Osteoblast (primary cell): Measurements from ENCODE around the gene SLC9A9. TPM values are rescaled to one million over a fixed set of nuclear protein-coding genes. Genes with fewer than 3 reads are reported as not detected.

Source experiments
- DNase-seq: peaks from one replicate; pipeline ENCODE4 v3.0.0; 2011; ENCODE audit warnings: low spot score, mixed read lengths; ENCODE audit not compliant: insufficient read length; ENCODE audit errors: missing footprints
- H2AFZ ChIP-seq: 2 replicates; pipeline ENCODE4 v1.6.0; 2011; ENCODE audit warnings: mild to moderate bottlenecking, low read length
- H3K27ac ChIP-seq: 2 replicates; pipeline ENCODE4 v1.5.1; 2011; ENCODE audit warnings: mild to moderate bottlenecking, low read depth, low read length, moderate library complexity
- H3K27me3 ChIP-seq: 2 replicates; pipeline ENCODE4 v1.6.0; 2012; ENCODE audit warnings: mild to moderate bottlenecking, control low read depth, inconsistent platforms, low read length, moderate library complexity; ENCODE audit not compliant: insufficient read depth
- H3K36me3 ChIP-seq: 2 replicates; pipeline ENCODE4 v1.5.1; 2011; ENCODE audit warnings: mild to moderate bottlenecking, low read length, control low read depth, moderate library complexity; ENCODE audit not compliant: insufficient read depth
- H3K4me1 ChIP-seq: 2 replicates; pipeline ENCODE4 v1.5.1; 2011; ENCODE audit warnings: mild to moderate bottlenecking, low read length, control low read depth, moderate library complexity; ENCODE audit not compliant: insufficient read depth
- H3K4me2 ChIP-seq: 2 replicates; pipeline ENCODE4 v1.6.0; 2011; ENCODE audit warnings: mild to moderate bottlenecking, low read length; ENCODE audit not compliant: insufficient read depth
- H3K4me3 ChIP-seq: fragments of 200-600 bp; sonication (generic); 3 replicates; pipeline ENCODE4 v1.5.1; 2012; ENCODE audit warnings: mild to moderate bottlenecking, low read length, inconsistent platforms; ENCODE audit not compliant: insufficient read depth
- H3K79me2 ChIP-seq: 2 replicates; pipeline ENCODE4 v1.6.0; 2012; ENCODE audit warnings: mild to moderate bottlenecking, low read length, control low read depth, inconsistent platforms; ENCODE audit not compliant: insufficient read depth
- H3K9me3 ChIP-seq: 2 replicates; pipeline ENCODE4 v1.5.1; 2011; ENCODE audit warnings: low read depth, low read length, control low read depth
- H4K20me1 ChIP-seq: 2 replicates; pipeline ENCODE4 v1.6.0; 2012; ENCODE audit warnings: mild to moderate bottlenecking, low read length, control low read depth; ENCODE audit not compliant: insufficient read depth
- total RNA-seq: library from RNA; depleted of rRNA; stranded (reverse); fragments of >200 nt; gene quantifications from 2 replicates; pipeline ENCODE4 v1.2.3, GENCODE V29; 2012
- TF ChIP-seq, protein P1 (sequence below): IDR thresholded peaks from 2 replicates; pipeline ENCODE4 v1.5.1; 2011; ENCODE audit warnings: mild to moderate bottlenecking, low read depth, low read length, moderate library complexity; ENCODE audit errors: extremely low read depth

The SLC9A9 gene
- total RNA-seq, 1 donor = 6.5 TPM

DNA sequence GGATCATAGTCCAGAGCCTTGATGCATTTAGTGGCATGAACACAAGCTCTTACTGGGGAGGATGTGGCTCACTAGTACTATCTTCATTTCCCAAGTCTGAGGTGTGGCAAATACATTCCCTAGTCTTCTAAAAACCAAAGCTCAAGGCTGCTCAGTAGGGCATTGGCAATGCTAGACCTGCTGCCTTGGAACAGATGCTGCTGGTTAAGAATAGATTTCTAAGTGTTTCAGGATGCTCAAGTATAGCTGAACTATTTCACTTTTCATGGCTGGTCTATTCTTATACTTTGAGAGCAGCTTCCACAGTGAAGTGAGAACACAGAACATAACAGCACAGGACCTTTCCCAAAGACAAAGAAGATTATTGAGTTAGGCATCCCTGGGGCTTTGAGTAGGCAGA is 549.9 kb downstream of the SLC9A9 start:
- Histone ChIP-seq H3K79me2 (no peaks in the 10 kb centered on the region), H3K27me3 (no peaks in the 10 kb centered on the region), H3K9me3 (no peaks in the 10 kb centered on the region), H4K20me1 (no peaks in the 10 kb centered on the region), H3K4me2 (no peak overlapping the region), H3K4me3 (no peak overlapping the region), H2AFZ (no peak overlapping the region), H3K36me3 (no peaks in the 10 kb centered on the region), H3K27ac (no peak overlapping the region), H3K4me1 (peaks cover 6% of the 10 kb centered on the region)
- TF ChIP-seq, protein P1, sequence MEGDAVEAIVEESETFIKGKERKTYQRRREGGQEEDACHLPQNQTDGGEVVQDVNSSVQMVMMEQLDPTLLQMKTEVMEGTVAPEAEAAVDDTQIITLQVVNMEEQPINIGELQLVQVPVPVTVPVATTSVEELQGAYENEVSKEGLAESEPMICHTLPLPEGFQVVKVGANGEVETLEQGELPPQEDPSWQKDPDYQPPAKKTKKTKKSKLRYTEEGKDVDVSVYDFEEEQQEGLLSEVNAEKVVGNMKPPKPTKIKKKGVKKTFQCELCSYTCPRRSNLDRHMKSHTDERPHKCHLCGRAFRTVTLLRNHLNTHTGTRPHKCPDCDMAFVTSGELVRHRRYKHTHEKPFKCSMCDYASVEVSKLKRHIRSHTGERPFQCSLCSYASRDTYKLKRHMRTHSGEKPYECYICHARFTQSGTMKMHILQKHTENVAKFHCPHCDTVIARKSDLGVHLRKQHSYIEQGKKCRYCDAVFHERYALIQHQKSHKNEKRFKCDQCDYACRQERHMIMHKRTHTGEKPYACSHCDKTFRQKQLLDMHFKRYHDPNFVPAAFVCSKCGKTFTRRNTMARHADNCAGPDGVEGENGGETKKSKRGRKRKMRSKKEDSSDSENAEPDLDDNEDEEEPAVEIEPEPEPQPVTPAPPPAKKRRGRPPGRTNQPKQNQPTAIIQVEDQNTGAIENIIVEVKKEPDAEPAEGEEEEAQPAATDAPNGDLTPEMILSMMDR = no peak
- DNase-seq = no peak

DNA sequence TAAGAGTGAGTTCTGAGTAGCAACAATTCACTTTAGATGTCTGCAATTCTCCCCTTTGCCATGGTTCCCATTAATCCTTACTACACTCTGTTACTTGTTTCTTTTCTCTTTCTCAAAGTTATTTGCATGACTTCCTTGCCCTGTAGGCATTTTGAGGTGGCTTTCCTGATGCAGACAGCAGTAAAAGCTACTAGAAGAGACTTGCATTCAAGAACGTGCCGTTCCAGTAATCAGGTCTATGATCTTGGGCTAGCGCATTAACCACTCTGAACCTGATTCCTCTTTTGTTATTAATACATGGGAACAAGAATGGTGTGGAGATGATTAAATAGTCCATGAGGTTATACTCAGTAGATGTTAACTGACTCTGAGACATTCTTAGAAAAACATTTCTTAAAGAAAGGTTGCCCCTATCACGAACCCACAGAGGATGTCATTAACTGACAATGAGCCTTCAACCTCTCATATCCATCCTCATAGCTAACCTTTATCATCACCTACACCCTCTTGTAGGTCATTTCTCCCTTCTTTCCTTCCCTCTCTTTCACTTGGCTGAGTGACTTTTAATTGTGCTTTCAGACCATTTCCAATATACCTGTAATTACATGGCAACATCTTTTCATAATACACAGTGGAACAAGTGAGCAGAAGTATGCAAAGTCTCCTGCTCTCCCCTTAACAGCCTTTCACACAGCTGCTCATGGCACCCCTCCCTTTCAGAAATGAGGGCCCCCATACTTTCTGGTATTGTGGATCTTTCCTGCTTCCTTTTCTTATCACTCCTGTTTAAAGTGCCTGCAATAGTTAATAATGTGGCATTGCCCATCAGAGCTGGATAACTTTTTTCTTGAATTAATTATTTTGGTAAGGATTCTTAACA is 552.8 kb downstream of the SLC9A9 start:
- no peaks in the 10 kb centered on the region for H3K36me3 ChIP-seq
- no peak overlapping the region for H3K4me3 ChIP-seq
- H3K79me2 ChIP-seq = no peaks in the 10 kb centered on the region
- no peak overlapping the region for H3K27ac ChIP-seq
- no peaks in the 10 kb centered on the region for H3K9me3 ChIP-seq
- no peaks in the 10 kb centered on the region for H4K20me1 ChIP-seq
- TF ChIP-seq, protein P1 = no peak
- H3K4me1 ChIP-seq = no peaks in the 10 kb centered on the region
- no peak overlapping the region for H3K4me2 ChIP-seq
- H2AFZ ChIP-seq = no peak overlapping the region
- H3K27me3 ChIP-seq = no peaks in the 10 kb centered on the region
- DNase-seq = no peak

DNA sequence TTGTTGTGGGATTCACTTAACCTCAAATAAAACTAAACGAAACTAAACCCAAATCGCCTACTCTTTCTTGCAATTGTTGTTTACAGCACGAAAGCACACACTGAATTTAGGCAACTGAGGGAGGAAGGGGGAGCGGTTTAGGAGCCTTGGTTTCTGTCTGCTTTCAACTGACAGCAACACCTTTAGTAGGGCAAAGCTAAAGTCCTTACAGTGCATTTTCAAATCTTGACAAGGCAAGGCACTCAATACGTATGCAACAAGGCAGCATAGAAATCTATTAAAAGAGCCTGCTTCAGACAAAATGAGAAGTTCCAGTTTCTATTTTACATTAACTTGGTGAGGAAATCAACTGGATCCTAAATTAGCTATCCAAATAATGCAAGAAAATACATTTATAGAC is 554.1 kb downstream of the SLC9A9 start:
- Histone ChIP-seq H3K36me3 (no peaks in the 10 kb centered on the region), H3K27ac (no peak overlapping the region), H3K4me1 (no peaks in the 10 kb centered on the region), H3K27me3 (no peaks in the 10 kb centered on the region), H4K20me1 (no peaks in the 10 kb centered on the region), H2AFZ (no peak overlapping the region), H3K4me2 (no peak overlapping the region), H3K79me2 (no peaks in the 10 kb centered on the region), H3K4me3 (no peak overlapping the region), H3K9me3 (no peaks in the 10 kb centered on the region)
- no peak for DNase-seq
- TF ChIP-seq, protein P1 = no peak

DNA sequence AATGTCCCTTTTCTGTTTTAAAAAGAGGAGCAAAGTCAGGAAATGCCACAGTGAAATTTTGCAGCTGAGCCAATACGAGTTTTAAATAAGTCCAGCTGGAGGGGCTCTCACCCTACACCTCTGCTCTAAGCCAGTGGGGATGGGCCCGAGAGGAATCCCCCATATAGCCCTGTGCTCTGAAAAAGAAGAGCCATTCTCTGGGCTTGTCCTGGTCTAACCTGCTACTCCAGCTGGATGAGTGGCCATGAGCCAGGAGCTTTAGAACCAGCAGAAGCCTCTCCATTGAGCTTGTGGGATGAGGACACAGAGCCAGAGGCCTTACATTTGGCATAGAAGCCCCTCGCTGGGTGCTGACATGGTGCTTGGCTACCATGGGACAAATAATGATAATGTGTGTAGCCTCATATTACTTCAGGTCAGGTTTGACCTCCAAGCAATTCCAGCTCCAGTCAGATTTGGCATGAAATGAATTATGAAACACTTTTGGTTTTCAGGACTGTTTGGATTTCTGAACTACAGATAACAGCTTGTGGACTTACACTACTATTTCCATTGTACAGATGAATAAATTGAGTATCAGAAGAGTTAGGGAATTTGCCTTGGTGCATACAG is 556.3 kb downstream of the SLC9A9 start:
- DNase-seq = no peak
- Histone ChIP-seq H3K79me2 (no peaks in the 10 kb centered on the region), H3K4me2 (no peak overlapping the region), H3K9me3 (no peaks in the 10 kb centered on the region), H3K4me1 (no peaks in the 10 kb centered on the region), H3K27ac (no peak overlapping the region), H4K20me1 (no peaks in the 10 kb centered on the region), H3K4me3 (no peak overlapping the region), H2AFZ (no peak overlapping the region), H3K36me3 (no peaks in the 10 kb centered on the region), H3K27me3 (peaks cover 3% of the 10 kb centered on the region)
- TF ChIP-seq, protein P1 = no peak
